Mesodermal cell (in vitro differentiated cells): ENCODE data around the gene TRIM25.

Source experiments
- H3K27ac ChIP-seq: 2 replicates; pipeline ENCODE4 v1.7.0; 2013; ENCODE audit warnings: mild to moderate bottlenecking, low read depth, low read length, moderate library complexity; ENCODE audit not compliant: severe bottlenecking
- H3K36me3 ChIP-seq: 2 replicates; pipeline ENCODE4 v1.7.1; 2013; ENCODE audit warnings: mild to moderate bottlenecking, low read length, moderate library complexity; ENCODE audit not compliant: control insufficient read depth, insufficient read depth
- H3K4me1 ChIP-seq: one replicate; pipeline ENCODE4 v1.7.1; 2013; ENCODE audit warnings: mild to moderate bottlenecking, low read length; ENCODE audit not compliant: insufficient read depth, control insufficient read depth, poor library complexity, severe bottlenecking
- H3K4me3 ChIP-seq: 2 replicates; pipeline ENCODE4 v1.7.0; 2013; ENCODE audit warnings: low read length, control low read depth, mild to moderate bottlenecking; ENCODE audit not compliant: insufficient read depth, poor library complexity, severe bottlenecking; ENCODE audit errors: extremely low read depth
- H3K9me3 ChIP-seq: 2 replicates; pipeline ENCODE4 v1.7.1; 2013; ENCODE audit warnings: mild to moderate bottlenecking, low read length, moderate library complexity; ENCODE audit not compliant: control insufficient read depth
- WGBS, 2 experiments: methylation state at CpG; one replicate each; pipeline ENCODE4 v1.1.5; 2013; ENCODE audit warnings: missing lambda C conversion rate in 2 of 2; ENCODE audit not compliant: insufficient coverage in 2 of 2; 5-methylcytosine and 5-hydroxymethylcytosine counted together

TRIM25 gene

DNA sequence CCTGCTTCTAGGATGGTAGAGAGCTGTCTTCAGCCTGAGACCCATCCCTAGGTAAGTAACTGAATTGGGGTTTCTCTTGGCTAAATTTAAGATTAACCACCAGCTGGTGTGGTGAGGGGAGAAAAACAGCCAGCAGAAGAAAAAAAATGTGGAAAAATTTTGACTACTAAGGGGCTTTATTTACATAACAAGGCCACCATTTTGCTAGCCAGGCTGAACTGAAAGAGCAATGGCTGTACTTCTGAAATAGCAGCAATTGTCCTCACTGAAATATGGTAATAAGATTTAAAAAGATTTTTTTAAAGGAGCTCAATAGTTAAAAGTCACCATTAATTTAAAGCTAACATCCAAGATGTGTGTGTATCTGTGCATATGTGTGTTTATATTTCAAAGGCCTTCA lies 12.4 kb upstream of the TRIM25 start:
- Histone ChIP-seq H3K4me3 (no peak overlapping the region), H3K9me3 (peaks cover 22% of the 10 kb centered on the region), H3K4me1 (no peaks in the 10 kb centered on the region), H3K27ac (no peak overlapping the region), H3K36me3 (no peaks in the 10 kb centered on the region)

DNA sequence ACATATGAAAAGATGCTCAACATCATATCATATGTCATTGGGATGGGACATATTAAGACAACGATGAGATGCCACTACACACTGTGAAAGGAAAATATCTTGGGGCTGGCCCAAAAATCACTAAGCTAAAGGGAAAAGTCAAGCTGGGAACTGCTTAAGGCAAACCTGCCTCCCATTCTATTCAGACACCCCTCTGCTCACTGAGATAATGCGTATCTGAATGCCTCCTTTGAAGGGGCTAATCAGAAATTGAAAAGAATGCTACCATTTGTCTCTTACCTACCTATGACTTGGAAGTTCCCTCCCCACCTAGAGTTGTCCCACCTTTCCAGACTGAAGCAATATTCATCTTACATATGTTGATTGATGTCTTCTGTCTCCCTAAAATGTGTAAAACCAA lies 11.2 kb upstream of the TRIM25 start:
- H3K4me3 ChIP-seq: no peak overlapping the region
- peaks cover 10% of the 10 kb centered on the region for H3K9me3 ChIP-seq
- WGBS, 2 experiments: 86% methylated on average over 2 of the region's 2 CpGs; no CpG with 5 or more reads in 1 of the 2 experiments
- H3K36me3 ChIP-seq: no peaks in the 10 kb centered on the region
- H3K4me1 ChIP-seq: no peaks in the 10 kb centered on the region
- H3K27ac ChIP-seq: no peak overlapping the region

DNA sequence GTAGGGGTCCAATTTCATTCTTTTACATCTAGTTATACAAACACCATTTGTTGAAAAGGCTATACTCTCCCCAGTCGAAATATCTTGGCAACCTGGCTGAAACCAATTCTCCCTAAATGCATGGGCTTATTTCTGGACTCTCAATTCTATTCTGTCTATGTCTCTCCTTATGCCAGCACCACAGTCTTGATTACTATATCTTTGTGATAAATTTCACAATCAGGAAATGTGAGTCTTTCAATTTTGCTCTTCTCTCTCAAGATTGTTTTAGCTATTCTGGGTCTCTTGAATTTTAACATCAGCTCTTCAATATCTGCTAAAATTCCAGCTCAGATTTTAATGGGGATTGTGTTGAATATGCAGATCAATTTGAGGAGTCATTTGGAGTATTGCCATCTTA lies 5.9 kb upstream of the TRIM25 start:
- no peak overlapping the region for H3K4me3 ChIP-seq
- H3K36me3 ChIP-seq: no peaks in the 10 kb centered on the region
- WGBS, 2 experiments: 75% methylated on average over 1 of the region's 1 CpG; no CpG with 5 or more reads in 1 of the 2 experiments
- no peak overlapping the region for H3K27ac ChIP-seq
- H3K4me1 ChIP-seq: peaks cover 10% of the 10 kb centered on the region
- H3K9me3 ChIP-seq: peaks cover 10% of the 10 kb centered on the region

- no CpG with 5 or more reads among the region's 3 CpGs for WGBS, 2 experiments
- no peak overlapping the region for H3K27ac ChIP-seq
- no peak overlapping the region for H3K4me3 ChIP-seq
- no peaks in the 10 kb centered on the region for H3K36me3 ChIP-seq
- H3K4me1 ChIP-seq: peaks cover 10% of the 10 kb centered on the region
- peaks cover 10% of the 10 kb centered on the region for H3K9me3 ChIP-seq
Measured at GRCh38 chr17:56918916-56919315, 5.1 kb upstream of the TRIM25 start.

GRCh38 chr17:56917559-56918296 lies 3.9 kb upstream of the TRIM25 start:
- no peak overlapping the region for H3K27ac ChIP-seq
- H3K4me1 ChIP-seq: peaks cover 10% of the 10 kb centered on the region
- no peaks in the 10 kb centered on the region for H3K36me3 ChIP-seq
- WGBS, 2 experiments: 92 to 100% methylated on average over 1 to 2 of the region's 4 CpGs
- peaks cover 10% of the 10 kb centered on the region for H3K9me3 ChIP-seq
- H3K4me3 ChIP-seq: no peak overlapping the region

GRCh38 chr17:56914581-56915273 lies 878 bp upstream of the TRIM25 start:
- no peak overlapping the region for H3K27ac ChIP-seq
- H3K9me3 ChIP-seq: peaks cover 10% of the 10 kb centered on the region
- WGBS, 2 experiments: 19 to 29% methylated on average over 6 to 9 of the region's 14 CpGs
- H3K4me3 ChIP-seq: peak overlapping the region; percentile 57
- peaks cover 10% of the 10 kb centered on the region for H3K4me1 ChIP-seq
- no peaks in the 10 kb centered on the region for H3K36me3 ChIP-seq

GRCh38 chr17:56913353-56913866 lies 439 bp downstream of the TRIM25 start:
- Histone ChIP-seq H3K9me3 (peaks cover 10% of the 10 kb centered on the region), H3K27ac (no peak overlapping the region), H3K36me3 (no peaks in the 10 kb centered on the region), H3K4me1 (peaks cover 10% of the 10 kb centered on the region), H3K4me3 (peak overlapping the region; percentile 57)
- 7 to 8% methylated on average over 35 to 44 of the region's 44 CpGs for WGBS, 2 experiments

DNA sequence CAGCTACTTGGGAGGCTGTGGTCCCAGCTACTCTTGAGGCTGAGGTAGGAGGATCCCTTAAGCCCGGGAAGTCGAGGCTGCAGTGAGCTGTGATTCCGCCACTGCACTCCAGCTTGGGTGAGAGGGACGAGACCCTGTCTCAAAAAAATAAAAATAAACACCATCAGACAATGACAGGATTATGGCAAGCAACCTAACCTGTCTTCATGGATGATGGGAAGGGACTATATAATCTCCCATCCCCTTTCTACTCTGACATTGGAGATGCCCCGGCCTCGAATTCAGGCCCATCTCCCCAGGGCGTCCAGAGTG lies 893 bp downstream of the TRIM25 start:
- Histone ChIP-seq H3K36me3 (peaks cover under 1% of the 10 kb centered on the region), H3K9me3 (peaks cover 10% of the 10 kb centered on the region), H3K27ac (no peak overlapping the region), H3K4me1 (peaks cover 10% of the 10 kb centered on the region), H3K4me3 (peak overlapping the region; percentile 57)
- 47 to 48% methylated on average over 3 of the region's 7 CpGs for WGBS, 2 experiments

- WGBS, 2 experiments: 91 to 95% methylated on average over 17 to 18 of the region's 21 CpGs
- Histone ChIP-seq H3K4me3 (peak overlapping the region; percentile 57), H3K27ac (no peak overlapping the region), H3K9me3 (peaks cover 3% of the 10 kb centered on the region), H3K4me1 (peaks cover 10% of the 10 kb centered on the region), H3K36me3 (peaks cover 6% of the 10 kb centered on the region)
Measured at GRCh38 chr17:56912105-56912999, 1.5 kb downstream of the TRIM25 start.

GRCh38 chr17:56910509-56911235 lies 3.2 kb downstream of the TRIM25 start:
- Histone ChIP-seq H3K36me3 (peaks cover 15% of the 10 kb centered on the region), H3K27ac (no peak overlapping the region), H3K4me1 (peaks cover 10% of the 10 kb centered on the region), H3K4me3 (no peak overlapping the region), H3K9me3 (no peaks in the 10 kb centered on the region)
- WGBS, 2 experiments: 69 to 78% methylated on average over 4 to 5 of the region's 7 CpGs
